ENCODE results near the gene KIAA0040.
"Not testable (repeated sequence)": the region's sequence is repeated elsewhere in the genome, so short reads cannot be mapped to it uniquely, and the experiment has no call there.

Gene KIAA0040

DNA sequence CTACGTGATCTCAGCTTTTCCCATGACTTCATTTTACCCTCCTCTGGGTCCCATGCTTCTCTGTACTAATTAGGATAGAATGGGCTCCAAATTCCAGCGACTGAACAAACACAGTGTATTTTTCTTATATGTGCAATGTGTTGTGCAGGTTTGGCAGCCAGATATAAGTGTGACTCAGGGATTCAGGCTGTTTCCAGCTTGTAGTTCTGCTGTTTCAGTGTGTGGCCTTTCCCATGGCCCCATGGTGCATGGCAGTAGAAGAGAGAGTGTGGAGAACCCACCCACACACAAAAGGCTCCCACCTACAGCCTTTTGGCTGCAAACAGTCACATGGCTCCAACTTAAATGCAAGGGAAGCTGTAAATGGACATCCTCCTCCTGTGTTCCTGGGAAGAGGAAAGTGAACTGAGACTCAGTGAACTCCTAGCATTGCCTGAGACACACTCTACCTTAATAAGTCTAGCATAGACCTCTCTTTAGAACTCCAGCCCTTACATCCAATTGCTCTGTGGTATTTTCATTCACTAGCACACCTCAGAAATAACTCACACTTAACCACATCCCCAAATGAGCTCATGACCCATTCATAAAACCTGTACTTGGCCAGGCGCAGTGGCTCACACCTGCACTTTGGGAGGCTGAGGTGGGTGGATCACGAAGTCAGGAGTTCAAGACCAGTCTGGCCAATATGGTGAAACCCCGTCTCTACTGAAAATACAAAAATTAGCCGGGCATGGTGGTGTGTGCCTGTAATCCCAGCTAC is 58.7 kb downstream of the KIAA0040 start:
- peak; percentile 17 for DNase-seq

DNA sequence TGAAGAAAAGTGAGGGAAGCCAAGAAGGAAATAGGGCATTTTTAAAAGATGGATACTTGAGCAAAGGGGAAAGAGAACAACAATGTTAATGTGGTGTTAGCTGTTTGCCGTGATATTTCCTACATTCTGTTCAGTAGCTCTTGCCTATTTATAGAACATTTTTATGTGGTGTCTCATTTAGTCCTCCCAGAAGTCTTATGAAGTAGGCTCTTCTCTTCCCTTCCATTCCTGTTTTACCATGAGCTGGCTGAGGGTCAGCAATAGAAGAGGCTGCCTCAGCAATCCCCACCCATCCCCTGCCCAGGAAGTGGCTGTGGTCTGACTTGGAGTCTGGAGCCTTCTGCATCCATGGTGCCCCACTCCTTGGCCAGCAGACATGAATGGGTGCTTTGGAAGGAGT is 60.1 kb downstream of the KIAA0040 start:
- peak; percentile 80 for DNase-seq

DNA sequence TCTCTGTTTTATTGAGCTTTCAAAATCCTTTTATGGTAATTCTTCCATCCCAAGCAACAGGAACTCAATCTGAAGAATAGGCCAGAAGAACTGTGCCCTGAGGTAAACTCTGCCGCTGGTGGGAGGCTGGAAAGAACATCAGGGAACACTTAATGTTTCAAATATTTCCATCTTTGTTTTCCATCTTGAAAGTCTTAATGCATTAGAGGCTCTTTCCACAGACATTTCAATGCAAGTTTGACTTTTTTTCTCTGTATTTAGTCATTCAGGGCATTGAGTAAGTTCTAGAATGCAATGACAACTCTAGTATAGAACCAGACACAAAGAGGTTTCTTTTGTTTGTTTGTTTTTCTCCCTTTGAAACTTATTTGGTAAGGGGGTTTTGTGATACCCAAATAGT is 61.5 kb downstream of the KIAA0040 start:
- DNase-seq, result peak; percentile 28

DNA sequence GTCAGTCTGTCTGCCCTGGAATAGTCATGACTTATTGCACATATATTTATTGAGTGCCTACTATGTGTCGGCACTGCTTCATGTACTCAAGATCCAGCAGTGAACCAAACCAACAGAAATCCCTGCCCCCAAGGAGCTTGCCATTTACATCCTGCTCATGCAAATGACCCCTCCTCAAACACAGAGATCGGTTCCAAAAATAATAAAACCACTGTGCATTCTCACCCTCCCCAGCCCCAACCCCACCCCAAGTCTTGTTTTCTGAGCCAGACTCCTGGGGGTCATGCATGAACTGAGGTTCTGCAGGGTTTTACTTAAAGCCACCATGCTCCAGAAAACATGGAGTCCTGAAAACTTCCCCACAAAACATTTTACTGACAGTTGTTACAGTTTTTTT is 61.9 kb downstream of the KIAA0040 start:
- DNase-seq, result no peak

DNA sequence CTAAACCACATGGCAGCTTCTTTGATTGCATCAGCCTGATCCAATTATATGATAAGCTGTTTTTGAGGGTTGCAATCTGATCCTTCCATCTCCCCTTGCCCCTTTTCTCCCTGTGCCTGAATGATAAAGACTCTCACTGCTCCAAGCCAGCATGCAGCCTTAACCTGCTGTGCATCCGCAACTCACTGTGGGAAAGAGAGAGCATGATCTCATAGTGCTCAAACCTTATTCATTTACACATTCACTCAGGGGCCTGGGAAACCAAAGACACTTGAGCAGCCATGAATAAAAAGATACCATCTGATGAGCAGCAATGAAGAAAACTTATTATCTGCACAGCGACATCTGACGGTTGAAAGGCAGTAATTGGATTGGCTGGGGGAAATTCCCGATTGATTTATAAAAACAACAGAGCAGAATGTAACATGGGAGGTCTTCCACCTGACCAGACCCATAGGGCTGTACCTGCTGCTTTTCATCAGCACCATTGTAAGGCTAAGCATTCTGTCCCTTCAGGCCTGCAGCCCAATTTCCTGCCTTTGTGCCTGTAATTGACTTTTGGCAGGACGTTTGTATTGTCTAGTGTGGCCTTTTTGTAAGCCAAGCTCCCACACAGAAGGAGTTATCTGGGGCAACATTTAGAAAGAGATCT is 62.5 kb downstream of the KIAA0040 start:
- no peak for DNase-seq

- DNase-seq, result no peak
Measured at GRCh38 chr1:175129644-175129996, 63.0 kb downstream of the KIAA0040 start.

- peak; percentile 87 for DNase-seq
Measured at GRCh38 chr1:175129182-175129581, 63.4 kb downstream of the KIAA0040 start.

GRCh38 chr1:175128523-175128922 is 64.1 kb downstream of the KIAA0040 start:
- DNase-seq, result no peak

- no peak for DNase-seq
Measured at GRCh38 chr1:175127565-175127964, 65.0 kb downstream of the KIAA0040 start.

GRCh38 chr1:175126347-175126746 is 66.2 kb downstream of the KIAA0040 start:
- no peak for DNase-seq

DNA sequence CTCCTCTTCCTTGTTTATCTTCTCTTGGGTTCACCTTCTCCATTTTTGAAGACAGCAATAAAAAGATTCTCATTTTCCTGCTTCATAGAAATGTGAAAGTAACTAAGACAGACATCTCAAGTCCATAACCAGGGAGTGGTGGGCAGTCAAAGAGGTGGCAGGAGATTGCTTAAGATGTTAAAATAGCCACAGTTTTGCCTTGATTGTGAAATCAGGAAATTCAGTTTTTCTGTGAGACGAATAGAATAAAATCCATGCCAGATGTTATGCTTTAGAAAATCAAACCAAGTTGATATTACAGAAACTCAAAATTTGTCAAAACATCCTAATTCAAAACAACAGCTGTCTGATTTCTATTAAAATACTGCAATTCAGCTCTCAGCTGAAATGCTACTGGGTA is 67.7 kb downstream of the KIAA0040 start:
- no peak for DNase-seq

- DNase-seq, result no peak
Measured at GRCh38 chr1:175120511-175120910, 72.1 kb downstream of the KIAA0040 start.

- no peak for DNase-seq
Measured at GRCh38 chr1:175118375-175119367, 73.9 kb downstream of the KIAA0040 start.

DNA sequence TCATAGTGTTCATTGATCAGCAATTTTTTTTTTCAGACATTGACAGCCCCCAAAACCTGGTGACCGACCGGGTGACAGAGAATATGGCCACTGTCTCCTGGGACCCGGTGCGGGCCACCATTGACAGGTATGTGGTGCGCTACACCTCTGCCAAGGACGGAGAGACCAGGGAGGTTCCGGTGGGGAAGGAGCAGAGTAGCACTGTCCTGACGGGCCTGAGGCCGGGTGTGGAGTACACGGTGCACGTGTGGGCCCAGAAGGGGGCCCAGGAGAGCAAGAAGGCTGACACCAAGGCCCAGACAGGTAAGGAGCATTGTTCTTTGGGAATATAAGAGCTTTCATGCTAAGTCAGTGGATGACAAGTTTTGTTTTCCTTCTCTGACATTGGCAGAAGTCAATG is 75.7 kb downstream of the KIAA0040 start:
- no peak for DNase-seq

DNA sequence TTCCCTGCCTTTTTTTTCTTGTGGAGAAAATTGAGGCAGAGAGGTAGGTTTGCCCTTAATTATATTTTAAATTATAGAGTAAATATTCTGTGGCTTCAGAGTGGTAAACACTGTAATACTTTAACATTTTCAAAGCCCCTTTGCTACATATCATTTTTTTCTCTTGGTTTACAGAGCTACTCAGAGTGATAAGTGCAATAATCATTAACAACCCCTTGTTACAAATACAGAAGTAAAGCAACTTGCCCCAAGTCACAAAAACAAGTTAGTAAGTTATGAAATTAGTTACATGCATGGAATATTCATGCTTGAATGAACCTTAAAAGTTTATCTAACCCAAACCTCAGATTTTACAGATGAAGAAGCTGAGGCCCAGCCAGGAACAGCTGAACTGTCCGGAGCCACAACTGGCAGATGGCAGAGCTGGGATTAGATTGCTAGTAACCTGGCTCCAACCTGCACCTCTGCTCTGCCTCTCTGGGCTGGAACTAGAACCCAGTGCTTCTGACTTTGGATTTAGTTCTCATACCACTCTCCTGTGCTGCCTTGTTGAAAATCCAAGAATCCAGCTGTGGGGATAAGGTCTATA is 76.3 kb downstream of the KIAA0040 start:
- DNase-seq, result no peak

GRCh38 chr1:175114996-175115395 is 77.6 kb downstream of the KIAA0040 start:
- no peak for DNase-seq

DNA sequence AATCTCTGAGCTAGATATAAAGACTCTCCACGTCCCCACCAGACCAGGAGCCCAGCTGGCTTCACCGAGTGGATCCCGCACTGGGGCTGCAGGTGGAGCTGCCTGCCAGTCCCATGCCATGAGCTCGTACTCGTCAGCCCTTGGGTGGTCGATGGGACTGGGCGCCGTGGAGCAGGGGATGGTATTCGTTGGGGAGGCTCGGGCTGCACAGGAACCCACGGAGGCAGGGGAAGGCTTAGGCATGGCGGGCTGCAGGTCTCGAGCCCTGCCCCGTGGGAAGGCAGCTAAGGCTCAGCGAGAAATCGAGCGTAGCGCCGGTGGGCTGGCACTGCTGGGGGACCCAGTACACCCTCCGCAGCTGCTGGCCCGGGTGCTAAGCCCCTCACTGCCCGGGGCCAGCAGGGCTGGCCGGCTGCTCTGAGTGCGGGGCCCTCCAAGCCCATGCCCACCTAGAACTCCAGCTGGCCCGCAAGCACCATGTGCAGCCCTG is 84.2 kb downstream of the KIAA0040 start:
- DNase-seq, result not testable (repeated sequence)

Data from fibroblast of skin of abdomen (primary cell).